SH-SY5Y (cell line): ENCODE results near the gene ROBO1.

Experiments used
- GATA2 ChIP-seq: IDR thresholded peaks from 2 replicates; pipeline ENCODE4 v1.6.1; 2011; ENCODE audit warnings: mild to moderate bottlenecking, low read depth, low read length
- GATA3 ChIP-seq: IDR thresholded peaks from 2 replicates; pipeline ENCODE4 v1.6.1; 2011; ENCODE audit warnings: low read depth, mild to moderate bottlenecking, low read length, moderate library complexity

DNA sequence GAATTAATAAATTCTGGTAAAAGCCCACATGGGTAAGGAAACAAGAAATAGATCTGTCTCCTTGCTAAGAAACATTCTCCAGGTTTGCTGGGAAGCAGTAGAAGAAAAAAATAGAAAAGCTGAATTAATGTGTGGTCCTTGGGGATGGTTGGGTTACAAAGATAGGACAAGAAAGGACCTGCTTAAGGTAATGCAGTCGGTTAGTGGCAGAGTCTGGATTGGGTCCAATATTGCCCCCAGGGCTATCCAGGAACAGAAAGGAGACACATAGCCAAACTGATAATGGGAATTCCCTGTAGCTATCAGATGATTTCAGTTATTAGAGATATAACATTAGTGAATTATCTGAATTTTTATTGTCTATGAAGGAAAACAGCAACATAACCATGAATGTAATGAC lies 584.3 kb downstream of the ROBO1 start:
- TF ChIP-seq GATA2 (no peak), GATA3 (no peak)
